Smooth muscle cell of the brain vasculature (primary cell): ENCODE measurements around the gene CNKSR1.

Experiments used
- DNase-seq: peaks from one replicate; pipeline ENCODE4 v3.0.0-alpha.2; 2012; ENCODE audit warnings: low read depth, low spot score

Gene CNKSR1

DNA sequence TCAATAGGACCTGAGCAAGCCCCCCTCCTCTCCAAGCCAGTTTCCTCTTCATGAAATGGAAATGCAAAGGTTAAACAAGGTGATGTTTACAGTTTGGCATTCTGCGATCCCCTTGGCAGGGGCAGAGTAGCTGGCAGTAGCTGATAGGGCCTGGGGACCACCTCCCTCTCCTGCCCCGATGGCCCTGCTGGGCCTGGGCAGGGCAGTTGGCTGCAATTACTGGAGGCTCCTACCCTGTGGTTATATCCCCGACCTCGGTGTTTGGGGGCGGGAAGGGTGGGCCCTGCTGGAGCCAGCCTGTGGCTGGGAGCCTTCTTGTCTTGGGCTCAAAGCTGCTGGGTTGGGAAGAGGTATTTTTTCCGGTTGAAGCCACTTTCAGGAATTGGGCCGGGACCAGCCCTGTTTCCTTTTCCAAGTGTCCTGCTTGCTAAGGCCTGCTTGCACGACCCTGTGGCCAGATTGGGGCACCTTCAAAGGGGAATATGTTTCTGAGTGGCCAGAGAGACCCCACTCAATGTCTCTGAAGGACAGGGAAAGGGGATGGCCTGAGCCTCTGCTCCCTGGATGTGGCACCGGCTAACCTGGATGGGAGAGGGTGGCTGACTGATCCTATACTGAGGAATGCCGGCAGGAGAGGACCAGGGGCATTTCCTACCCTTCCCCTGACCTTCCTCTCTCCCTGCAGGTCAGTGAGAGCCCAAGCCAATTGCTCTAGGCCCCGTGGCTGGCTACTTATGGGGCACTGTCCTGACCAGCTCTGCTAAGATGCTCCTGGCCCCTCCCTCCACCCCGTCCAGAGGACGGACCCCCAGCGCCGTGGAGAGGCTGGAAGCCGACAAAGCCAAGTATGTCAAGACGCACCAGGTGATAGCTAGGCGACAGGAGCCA, 16.5 kb upstream of the CNKSR1 start:
- DNase-seq: no peak

DNA sequence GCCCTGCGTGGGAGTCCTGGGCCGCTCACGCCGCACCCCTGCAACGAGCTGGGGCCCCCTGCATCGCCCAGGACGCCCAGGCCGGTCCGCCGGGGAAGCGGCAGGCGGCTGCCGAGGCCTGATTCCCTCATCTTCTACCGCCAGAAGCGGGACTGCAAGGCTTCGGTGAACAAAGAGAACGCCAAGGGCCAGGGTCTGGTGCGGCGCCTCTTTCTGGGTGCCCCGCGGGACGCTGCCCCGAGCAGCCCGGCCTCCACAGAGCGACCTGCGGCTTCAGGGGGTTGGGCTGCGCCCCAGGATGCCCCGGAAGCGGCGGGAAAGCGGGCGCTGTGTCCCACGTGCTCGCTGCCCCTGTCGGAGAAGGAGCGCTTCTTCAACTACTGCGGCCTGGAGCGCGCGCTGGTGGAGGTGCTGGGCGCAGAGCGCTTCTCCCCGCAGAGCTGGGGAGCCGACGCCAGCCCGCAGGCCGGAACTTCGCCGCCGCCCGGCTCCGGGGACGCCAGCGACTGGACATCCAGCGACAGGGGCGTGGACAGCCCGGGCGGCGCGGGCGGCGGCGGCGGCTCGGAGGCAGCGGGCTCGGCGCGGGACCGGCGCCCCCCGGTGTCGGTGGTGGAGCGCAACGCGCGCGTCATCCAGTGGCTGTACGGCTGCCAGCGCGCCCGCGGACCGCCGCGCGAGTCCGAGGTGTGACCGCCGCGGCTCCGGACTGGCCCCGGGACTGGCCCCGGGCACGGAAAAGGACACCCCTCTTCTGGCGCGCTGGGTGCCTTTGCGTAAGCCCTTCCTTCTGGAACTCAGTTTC, 15.7 kb upstream of the CNKSR1 start:
- no peak for DNase-seq

DNA sequence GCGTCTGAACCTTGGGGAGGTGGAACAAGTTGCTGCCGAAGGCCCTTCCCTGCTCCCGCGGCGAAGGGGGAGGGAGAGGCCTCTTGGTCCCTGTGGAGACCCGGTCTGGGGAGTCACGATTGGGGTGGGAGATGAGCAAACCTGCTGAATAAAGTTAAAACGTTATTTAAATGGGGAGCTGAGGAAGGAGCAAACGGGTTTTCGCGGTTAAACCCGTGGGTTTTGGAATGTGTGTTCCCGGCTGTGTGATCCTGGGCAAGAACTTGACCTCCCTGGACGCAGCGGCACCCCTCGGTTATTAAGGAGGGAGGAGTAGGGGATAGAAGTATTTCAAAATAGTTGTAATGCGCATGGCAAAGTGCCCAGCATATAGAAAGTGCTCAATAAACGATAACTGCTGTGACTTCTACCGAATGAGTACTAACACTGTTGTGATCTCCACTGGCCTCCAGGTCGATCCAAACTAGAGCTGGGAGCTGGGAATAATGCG, 15.0 kb upstream of the CNKSR1 start:
- DNase-seq: no peak

DNA sequence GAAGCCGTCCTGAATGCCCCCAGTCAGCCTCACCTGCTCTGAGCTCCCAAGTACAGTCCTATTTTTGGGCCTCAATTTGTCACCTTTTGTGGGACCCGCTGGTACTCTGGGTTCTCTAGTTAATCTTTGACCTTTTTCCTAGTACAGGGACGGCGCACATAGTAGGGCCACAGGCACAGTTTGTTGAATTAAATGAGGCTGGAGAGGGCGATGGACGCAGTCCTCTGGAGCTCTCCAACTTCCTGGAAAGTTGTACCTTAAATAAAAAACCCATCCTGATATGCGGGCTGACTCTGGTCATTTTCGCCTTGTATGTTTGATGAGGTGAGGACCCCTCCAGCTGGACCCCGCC, 13.6 kb upstream of the CNKSR1 start:
- no peak for DNase-seq

DNA sequence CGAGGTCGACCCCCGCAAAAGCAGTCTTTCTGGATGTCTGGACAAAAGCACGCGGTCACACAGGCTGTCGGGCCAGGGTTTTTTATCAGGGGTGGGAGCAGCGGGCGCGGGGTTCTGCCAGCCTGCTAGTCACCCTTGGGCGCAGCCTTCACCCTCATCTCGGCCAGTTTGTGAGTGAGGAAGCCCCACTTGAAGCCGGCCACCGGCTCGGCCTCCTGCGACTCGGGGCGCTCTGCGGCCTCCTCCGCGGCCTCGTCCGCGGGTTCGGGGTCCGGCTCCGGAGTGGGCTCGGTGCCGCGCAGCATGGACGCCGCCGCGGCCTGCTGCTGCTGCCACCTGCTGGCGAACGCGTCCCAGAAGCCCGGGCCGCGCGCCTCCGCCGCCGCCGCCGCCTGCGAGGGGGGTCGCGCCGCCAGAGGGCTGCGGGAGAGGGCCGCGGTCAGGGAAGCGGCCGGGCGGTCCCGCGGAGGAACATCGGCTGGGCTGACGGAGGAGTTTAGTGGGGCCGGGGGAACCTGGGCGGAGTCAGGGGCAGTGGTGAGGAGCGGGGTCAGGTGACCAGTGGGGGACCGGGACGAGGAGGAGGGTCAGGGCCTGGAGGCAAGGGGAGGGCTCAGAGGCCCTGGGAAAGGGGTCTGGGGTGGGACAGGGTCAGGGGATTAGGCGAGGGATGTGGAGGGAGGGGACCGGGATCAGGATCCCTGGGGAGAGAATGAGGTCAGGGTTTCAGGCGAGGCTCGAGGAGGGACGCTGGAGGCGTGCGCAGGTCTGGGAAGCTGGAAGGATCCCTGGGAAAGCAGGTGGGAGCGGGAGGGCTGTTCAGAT, 13.0 kb upstream of the CNKSR1 start:
- no peak for DNase-seq

DNA sequence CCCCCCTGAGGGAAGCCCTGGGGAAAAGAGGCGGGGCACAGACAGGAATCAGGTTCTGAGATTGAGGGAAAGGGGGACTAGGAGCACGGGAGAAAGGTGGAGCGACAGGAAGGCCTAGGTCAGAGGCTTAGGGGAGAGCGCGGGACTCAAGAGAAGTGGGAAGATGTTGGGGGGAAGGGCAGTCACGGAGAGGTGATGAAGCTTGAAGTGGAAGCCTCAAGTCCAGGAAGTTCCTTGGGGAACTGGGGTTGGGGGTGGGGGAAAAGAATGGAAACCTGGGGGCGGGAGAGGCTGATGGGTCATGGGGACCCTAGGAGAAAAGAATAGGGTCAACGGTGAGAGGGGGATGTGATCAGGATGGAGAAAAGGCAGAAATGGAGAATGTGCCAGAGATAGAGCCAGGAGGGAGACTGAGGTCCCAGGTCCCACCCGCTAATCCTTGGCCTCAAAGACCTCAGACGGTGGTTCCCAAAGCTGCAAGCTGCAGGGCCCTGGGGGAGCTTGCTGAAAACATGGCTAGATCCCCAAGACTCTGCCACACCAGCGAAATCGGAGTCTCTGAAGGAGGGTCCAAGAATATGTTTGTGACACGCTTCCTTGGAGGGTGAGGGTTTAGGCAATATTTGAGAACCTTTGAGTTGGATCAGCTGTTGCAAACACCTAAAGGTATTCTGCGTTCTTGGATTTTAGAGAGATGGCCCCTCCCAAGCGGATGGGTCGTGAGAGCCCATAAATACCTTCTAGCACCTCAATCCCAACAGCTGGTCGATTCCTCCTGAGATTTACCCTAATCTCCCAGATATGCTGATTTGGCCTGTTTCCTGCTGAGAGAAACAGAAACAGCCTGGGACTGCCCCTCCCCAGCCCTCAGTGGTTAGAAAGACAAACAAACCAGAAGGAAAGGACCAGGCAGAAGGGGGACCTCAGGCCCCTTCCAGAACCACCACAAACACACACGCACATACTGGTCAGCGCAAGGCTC, 12.1 kb upstream of the CNKSR1 start:
- no peak for DNase-seq

DNA sequence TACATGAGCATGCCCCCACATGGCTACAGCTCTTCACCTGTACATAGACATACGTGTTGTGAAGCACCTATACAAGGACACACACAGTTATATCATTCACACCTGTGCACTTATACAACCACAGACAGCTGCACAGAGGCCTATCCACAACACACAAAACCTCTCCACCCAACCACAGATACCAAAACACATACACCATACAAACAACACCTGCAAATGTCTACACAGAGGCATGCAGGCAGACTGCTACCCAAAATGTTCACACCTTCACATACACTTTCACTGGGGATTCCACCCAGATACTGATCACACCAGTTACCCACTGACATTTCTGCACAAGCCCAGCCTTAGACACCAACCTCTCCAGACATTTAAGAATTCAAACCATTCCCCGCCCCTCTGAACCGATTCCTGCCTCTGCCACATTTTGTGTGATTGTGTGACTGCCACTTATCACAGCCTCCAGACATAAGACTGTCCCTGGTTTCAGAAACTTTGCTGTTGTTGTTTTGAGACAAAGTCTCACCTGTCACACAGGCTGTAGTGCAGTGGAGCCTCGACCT, 10.5 kb upstream of the CNKSR1 start:
- no peak for DNase-seq

DNA sequence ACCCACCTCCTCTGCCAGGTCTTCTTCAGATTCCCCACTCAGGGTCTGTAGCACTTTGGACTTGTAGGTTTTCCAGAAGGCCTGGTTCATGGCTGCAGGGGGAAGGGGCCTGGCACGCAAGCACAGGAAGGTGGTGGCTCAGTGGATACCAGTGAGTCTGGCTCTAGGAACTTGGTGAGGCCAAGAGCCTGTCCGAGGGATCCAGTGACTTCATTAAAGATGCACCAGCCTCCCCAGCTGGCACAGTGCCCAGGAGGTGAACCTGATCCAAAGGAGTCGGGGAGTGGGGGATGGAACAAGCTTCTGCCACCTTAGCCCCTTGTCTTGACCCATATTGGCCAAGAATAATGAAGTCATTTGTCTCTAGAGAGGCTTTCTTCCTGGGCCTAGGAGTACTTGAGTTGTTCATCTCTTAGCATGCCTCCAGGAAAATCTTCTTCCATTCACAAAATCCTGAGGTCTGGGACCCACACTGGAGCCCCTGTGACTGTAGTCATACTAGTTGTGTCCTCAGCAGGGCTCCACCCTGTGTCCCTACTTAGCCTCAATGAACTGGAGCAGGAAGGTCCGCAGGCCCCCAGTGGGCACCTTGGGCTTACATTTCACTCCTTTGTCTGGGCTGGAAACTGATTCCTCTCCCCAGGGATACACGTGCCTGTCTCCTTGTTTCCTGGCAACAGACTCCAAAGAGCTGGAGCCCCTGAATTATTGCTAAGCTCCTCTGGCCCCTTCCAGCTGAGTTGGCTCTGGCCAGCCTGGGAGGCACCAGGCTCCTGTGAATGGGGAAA, 8.7 kb upstream of the CNKSR1 start, which contains the start of gene C1orf232:
Gene C1orf232, minus strand, starts transcription at position 554 of the 788 bp plus-strand sequence. Its CDS starts 464 bp downstream, at position 90.
- no peak for DNase-seq

DNA sequence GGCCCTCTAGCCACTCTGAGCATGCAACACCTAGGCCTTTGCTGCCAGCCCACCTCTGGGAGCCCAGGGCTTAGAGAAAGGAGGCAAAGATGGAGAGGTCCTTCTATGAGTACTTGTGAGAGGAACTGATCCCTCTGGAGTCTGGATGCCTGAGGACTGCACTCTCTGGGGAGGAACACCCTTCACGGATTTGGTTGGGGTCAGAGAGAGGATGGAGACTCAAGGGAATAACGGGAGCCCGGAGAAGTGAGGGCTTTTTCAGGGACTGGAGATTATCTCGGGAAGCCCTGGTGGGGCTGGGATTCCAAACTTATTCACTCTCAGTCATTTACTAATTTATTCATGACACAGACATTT, 8.1 kb upstream of the CNKSR1 start:
- DNase-seq: no peak

DNA sequence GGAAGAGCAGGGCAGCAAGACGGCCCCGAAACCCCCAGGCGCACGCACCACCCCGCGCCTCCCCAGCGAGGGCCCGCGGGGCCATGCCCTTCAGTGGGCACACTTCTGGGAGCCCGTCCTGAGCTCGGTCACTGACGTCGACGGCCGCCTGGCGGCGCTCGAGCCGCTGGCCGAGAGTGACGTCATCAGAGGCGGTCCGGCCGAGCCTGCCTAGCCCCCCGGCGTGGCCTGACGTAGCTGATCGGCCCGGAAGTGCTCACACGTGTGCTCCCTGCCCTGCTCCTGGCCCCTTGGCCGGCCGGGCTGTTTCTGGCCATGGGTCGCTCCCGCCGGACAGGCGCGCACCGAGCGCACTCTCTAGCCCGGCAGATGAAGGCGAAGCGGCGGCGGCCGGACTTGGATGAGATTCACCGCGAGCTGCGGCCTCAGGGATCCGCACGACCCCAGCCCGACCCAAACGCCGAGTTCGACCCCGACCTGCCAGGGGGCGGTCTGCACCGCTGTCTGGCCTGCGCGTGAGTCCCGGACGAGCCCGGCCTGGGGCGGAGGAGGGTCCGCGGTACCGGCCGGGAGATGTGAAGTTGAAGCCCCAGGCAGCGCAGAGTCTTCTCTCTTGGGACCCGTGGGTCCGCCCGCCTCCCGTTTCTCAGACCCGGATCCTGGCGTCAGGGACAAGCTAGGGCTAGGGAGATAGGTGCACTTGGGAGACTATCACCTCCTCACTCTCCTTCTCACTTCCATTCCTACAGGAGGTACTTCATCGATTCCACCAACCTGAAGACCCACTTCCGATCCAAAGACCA, 7.4 kb upstream of the CNKSR1 start, which contains the start of gene ZNF593:
Gene ZNF593, plus strand, starts transcription at position 240 of the 803 bp plus-strand sequence. Its CDS starts 76 bp downstream, at position 316.
- DNase-seq: peak; percentile 39

DNA sequence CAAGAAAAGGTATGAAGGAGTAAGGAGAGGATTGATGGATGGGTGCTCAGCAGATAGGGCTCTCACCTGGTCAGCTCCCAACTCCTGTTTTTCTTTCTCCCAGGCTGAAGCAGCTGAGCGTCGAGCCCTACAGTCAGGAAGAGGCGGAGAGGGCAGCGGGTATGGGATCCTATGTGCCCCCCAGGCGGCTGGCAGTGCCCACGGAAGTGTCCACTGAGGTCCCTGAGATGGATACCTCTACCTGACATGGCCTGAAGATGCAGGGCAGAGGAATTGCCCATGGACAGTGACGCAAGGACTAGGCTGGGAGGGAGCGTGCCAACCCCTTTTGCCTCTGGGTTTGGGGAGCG, 6.8 kb upstream of the CNKSR1 start:
- no peak for DNase-seq

DNA sequence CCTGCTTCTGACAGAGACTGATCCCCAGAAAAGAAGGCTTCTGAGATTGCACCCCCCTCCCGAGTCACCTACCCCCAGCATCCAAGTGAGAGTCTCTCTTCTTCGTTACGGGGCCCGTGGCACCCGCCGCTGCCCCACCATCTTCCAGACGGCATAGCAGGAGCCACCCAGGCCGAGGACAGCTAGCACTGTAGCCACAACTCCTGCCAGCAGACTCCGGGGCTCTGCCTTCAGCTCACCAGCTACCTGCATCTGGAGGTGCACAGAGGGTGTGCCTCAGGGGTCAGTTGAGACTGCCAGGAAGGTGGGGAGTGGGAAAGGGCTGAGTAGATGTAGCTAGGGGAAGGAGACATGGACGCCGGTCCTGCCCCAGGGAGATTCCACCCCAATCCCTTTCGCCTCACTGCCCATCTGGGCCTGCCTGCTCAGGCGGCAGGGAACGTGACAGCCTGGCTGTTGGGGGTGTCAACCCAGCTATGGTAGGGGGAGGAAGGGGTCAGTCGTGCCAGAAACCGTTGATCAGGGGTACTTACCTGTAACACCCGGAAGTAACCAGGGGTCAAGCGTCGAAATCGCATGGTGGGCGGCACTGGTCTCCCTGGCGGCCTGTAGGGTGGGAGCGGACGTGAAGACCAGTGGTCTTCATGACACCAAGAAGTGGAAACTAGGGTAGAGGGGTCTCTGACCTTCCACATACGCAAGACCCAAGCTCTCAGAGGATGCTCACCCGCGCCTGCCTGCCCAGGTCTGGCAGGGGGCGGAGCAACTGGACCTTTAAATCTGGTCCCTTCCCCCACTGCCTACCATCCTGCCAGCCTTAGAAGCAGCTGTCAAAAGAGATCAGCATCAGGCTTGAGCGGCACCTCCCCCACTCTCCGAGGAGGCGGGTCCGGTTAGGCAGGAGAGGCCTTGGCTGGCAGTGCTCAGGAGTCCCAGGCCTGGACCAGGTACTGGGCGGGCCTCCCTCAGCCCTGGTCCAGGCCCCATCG, 5.9 kb upstream of the CNKSR1 start, which contains the start of gene ZNF593OS:
Gene ZNF593OS, minus strand, starts transcription at position 749 of the 989 bp plus-strand sequence. Its CDS starts 171 bp downstream, at position 578.
- no peak for DNase-seq

DNA sequence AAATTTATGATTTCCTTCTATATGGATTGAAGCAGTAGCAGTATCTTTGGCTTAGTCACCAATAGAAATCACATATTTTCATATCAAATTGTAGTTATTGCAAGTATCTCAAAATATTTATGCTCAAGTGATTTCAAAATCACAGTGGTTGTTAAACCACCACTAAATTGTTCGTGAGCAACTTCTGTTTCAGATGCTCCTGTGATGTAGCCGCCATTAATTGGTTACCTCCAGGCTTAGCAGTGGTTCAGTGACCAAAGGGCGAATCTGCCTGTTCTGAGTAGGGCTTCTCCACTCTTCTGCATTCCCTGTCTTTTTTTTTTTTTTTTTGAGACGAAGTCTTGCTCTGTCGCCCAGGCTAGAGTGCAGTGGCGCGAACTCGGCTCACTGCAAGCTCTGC, 1.9 kb upstream of the CNKSR1 start:
- DNase-seq: no peak

DNA sequence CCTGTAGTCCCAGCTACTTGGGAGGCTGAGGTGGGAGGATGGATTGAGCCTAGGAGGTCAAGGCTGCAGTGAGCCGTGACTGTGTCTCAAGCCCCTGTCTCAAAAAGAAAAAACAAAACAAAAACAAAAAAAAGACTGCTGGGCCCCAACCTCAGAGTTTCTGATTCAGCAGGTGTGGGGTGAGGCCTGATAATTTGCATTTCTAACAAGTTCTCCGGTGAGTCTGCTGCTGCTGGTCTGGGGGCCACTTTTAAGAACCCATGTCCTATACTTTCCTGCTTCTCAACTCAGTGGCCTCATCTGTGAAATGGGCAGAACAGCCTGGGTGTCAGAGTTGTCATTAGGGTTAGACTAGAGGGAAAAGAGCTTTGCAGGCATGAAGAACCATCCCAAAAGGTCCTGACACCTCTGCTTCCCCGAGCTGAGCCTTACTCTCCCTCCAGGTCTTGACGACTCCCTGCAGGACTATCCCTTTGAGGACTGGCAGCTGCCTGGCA, 2.8 kb downstream of the CNKSR1 start:
- DNase-seq: no peak

DNA sequence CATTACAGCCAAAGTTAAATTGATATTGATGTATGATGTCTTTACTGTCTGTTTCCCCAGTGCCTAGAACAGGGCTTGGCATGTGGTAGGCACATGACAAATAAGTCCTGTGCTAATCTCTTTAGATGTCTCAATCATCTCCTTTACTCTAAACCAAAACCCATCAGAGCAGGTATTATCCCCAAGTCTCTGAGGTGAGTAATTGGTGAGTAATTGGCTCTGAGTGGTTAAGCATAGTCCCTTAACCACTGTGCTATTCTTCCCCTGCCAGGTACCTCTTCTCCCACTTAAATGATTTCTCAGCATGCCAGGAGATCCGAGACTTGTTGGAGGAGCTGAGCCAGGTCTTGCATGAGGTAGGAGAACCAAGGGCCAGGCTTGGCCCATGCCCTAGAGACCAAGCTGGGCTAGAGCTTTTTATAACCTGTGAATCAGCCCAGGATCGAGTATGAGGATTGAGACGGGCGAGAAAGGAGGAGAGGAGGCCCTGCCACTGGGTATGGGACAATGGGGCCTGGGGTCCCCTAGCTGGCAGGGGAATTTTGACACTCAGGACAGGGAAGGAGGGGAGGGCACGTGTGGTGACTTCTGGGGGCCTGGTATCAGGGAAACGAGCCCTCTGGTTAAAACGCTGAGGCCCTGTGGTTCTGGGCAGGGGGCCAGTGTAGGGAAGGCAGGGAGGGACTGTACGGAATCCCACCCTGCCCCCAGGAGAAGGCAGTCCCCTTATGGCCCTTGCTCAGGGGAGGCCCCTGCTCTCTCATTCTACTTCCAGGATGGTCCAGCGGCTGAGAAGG, 4.5 kb downstream of the CNKSR1 start:
- DNase-seq: no peak

DNA sequence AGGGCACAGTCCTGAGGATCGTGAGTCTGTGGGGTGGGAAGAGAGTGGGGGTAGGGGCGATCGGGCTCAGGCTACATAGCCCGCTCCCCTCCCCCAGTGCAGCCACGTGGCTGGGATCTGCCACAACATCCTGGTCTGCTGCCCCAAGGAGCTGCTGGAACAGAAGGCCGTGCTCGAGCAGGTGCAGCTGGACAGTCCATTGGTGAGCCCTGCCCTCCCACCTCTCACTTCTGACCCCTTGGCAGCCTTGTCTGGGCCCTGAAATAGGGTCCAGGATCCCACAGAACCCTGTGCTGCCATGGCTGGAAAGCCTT, 5.0 kb downstream of the CNKSR1 start:
- no peak for DNase-seq
